Erythroblast (primary cell): ENCODE data around the gene RAD51B.

ENCODE experiments used
- GATA1 ChIP-seq: IDR thresholded peaks from 2 replicates; pipeline ENCODE4 v1.6.1; 2011; ENCODE audit warnings: low read depth, mild to moderate bottlenecking, control low read depth, low read length, moderate library complexity
- POLR2A ChIP-seq: IDR thresholded peaks from 2 replicates; pipeline ENCODE4 v1.6.1; 2011; ENCODE audit warnings: mild to moderate bottlenecking, low read length

DNA sequence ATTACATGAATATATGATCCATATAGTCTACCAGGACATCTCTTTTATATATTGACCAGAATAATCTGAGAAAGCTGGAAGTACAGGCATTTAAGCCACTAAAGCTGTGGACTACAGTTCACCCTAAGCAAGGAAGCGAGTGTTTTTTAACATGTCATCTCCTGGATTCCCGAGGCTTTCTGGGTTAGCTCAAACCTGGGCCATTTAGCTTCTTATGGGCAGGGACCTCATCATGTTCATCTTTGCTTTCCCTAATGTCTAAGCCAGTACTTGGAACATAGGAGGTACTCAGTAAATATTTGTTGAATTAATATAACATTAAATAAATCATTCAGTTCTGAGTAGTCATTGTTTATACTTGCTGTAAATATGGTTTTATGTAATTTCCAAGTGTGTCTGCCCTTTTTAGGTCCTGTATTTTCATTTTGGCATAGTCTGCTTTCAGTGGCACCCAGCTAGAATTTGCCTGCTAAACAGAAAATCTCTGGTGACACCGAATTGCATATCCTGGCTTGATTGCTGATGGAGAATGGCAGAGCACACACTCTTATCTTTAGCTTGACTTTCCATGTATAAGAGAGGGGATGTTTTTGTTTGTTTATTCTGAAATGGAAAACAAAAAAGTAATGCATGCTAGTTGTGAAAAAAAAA is 628.8 kb downstream of the RAD51B start:
- TF ChIP-seq POLR2A (no peak), GATA1 (no peak)
